Right atrium auricular region (tissue), 2 donors: ENCODE data around the gene SNCB. TPM values are rescaled to one million over a fixed set of nuclear protein-coding genes. Genes with fewer than 3 reads are reported as not detected.

ENCODE experiments used
- DNase-seq: peaks from one replicate; pipeline ENCODE4 v3.0.0-alpha.2; 2019; ENCODE audit warnings: low spot score
- H3K27ac ChIP-seq, 2 donors: fragments of 200-600 bp; sonication (generic); 1 replicate in 1 of 2; 2 replicates in 1 of 2; pipeline ENCODE4 v1.5.1; 2016 to 2019
- H3K27me3 ChIP-seq, 2 donors: fragments of 200-600 bp; sonication (generic); one replicate each; pipeline versions ENCODE4 v1.5.1 to v1.6.0; 2017 to 2019
- H3K36me3 ChIP-seq: fragments of 200-600 bp; sonication (generic); one replicate; pipeline ENCODE4 v1.5.1; 2016
- H3K4me1 ChIP-seq, 2 donors: fragments of 200-600 bp; sonication (generic); one replicate each; pipeline versions ENCODE4 v1.5.1 to v1.6.0; 2017 to 2019
- H3K4me3 ChIP-seq, 2 donors: fragments of 200-600 bp; sonication (generic); 1 replicate in 1 of 2; 2 replicates in 1 of 2; pipeline ENCODE4 v1.5.1; 2017 to 2019; ENCODE audit warnings: mild to moderate bottlenecking in 1 of 2, moderate library complexity in 1 of 2
- H3K9me3 ChIP-seq, 2 donors: fragments of 200-600 bp; sonication (generic); one replicate each; pipeline ENCODE4 v1.5.1; 2019
- total RNA-seq, 2 donors: library from RNA; depleted of rRNA; stranded (reverse); fragments of >200 nt; gene quantifications; one replicate each; pipeline ENCODE4 v1.1.0, GENCODE V29; 2016
- TF ChIP-seq, protein P1 (sequence below), 2 donors: fragments of 200-600 bp; sonication (generic); IDR thresholded peaks; one replicate each; pipeline ENCODE4 v1.5.1; 2019; ENCODE audit warnings: antibody characterized with exemption in 2 of 2

The SNCB gene
- total RNA-seq, 2 donors from 2014 or later, result 0.67 TPM; not detected in 1

DNA sequence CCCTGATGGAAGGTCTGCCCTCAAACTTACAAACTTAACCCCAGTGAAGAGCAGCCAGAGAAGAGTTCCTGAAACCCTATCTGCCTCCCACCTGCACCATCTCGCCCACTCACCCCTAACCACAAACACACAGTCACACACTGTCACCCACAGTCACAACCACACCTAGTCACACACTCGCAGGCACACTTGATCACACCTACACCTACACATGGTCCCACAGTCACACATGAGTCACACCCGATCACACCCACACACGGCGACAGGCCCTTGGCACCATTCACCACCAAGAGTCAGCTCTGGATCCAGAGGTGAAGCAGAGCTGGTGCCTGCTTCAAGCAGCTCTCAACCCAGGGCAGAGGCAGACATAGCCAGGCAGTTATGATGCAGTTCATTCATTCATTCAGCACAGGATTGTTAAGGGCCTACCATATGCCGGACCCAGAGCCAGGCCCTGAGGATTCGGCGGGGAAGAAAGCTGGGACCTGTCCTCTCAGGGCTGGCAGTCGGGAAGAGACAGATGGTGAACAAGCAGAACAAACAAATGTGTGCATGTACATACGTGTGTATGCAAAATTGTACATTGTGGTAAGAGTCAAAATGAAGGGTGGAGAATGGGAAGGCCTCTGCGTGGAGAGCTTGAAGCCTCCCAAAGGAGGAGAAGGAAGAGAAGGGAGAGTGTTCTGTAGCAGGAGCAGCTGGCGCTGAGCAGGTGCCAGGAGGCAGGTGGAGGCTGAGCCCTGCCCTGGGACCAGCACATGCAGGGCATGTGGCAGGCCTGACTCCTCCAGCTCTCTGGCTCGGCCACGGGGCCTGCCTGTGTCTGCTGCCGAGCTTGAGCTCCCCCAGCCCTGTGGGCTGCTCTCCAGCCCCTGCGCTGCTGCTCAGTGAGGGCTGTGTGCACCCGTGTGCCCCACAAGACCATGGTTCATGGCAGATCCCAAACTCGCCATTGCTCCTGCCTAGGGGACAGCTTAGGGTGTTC is 23.4 kb upstream of the SNCB start:
- peaks cover 24% of the 10 kb centered on the region for H3K36me3 ChIP-seq
- H3K4me1 ChIP-seq, result peaks cover 0 to 11% of the 10 kb centered on the region in 2 donors
- TF ChIP-seq, protein P1, sequence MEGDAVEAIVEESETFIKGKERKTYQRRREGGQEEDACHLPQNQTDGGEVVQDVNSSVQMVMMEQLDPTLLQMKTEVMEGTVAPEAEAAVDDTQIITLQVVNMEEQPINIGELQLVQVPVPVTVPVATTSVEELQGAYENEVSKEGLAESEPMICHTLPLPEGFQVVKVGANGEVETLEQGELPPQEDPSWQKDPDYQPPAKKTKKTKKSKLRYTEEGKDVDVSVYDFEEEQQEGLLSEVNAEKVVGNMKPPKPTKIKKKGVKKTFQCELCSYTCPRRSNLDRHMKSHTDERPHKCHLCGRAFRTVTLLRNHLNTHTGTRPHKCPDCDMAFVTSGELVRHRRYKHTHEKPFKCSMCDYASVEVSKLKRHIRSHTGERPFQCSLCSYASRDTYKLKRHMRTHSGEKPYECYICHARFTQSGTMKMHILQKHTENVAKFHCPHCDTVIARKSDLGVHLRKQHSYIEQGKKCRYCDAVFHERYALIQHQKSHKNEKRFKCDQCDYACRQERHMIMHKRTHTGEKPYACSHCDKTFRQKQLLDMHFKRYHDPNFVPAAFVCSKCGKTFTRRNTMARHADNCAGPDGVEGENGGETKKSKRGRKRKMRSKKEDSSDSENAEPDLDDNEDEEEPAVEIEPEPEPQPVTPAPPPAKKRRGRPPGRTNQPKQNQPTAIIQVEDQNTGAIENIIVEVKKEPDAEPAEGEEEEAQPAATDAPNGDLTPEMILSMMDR (IDR thresholded peaks at IDR 0.05), result no peak
- H3K9me3 ChIP-seq, result no peaks in the 10 kb centered on the region
- no peak for DNase-seq
- H3K27ac ChIP-seq, result no peak overlapping the region
- no peak overlapping the region for H3K4me3 ChIP-seq
- no peaks in the 10 kb centered on the region for H3K27me3 ChIP-seq

DNA sequence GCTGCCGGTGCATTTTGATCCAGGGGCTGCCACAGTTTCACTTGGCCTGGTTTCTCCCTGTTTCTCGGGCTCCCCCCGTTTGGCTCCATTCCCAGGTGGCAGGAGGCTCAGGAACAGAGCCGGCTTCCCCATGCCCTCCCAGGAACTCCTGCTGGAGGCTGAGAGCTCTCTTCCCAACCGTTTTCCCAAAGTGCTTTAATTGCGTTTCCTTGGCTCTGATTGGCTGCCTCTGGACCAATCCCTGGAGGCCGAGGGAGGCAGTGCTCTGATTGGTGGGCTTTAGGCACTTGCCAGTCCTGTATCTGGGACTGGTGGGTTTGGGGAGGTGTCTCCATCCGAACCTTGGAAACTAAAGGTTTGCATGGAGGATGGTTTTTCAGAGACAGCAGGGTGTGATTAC is 21.8 kb upstream of the SNCB start:
- H3K9me3 ChIP-seq, result no peaks in the 10 kb centered on the region
- DNase-seq, result no peak
- TF ChIP-seq, protein P1 (IDR thresholded peaks at IDR 0.05), result no peak
- H3K4me3 ChIP-seq, result no peak overlapping the region
- H3K4me1 ChIP-seq, result peaks cover 0 to 16% of the 10 kb centered on the region in 2 donors
- H3K36me3 ChIP-seq, result peaks cover 23% of the 10 kb centered on the region
- no peak overlapping the region for H3K27ac ChIP-seq
- no peaks in the 10 kb centered on the region for H3K27me3 ChIP-seq

DNA sequence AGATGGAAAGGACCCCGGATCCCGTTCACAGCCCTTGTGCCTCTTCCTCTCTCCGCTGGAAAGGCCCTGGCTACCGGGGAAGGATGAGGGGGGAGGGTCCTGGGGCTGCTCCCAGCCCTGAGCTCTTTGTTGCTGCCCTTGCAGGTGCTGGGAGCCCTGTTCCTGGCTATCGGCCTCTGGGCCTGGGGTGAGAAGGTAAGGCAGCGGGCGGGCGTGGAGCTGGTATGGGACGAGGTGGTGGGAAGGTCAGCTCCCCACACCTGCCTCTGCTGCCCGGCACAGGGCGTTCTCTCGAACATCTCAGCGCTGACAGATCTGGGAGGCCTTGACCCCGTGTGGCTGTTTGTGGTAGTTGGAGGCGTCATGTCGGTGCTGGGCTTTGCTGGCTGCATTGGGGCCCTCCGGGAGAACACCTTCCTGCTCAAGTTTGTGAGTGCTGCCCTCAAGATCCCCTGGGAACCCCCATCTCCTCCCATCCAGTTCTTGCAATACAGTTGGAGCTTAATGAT is 21.2 kb upstream of the SNCB start:
- no peak for DNase-seq
- peaks cover 17% of the 10 kb centered on the region for H3K36me3 ChIP-seq
- no peak overlapping the region for H3K27ac ChIP-seq
- no peak overlapping the region for H3K4me3 ChIP-seq
- H3K27me3 ChIP-seq, result no peaks in the 10 kb centered on the region
- no peaks in the 10 kb centered on the region for H3K9me3 ChIP-seq
- TF ChIP-seq, protein P1 (IDR thresholded peaks at IDR 0.05), result no peak
- H3K4me1 ChIP-seq, result peaks cover 0 to 20% of the 10 kb centered on the region in 2 donors

DNA sequence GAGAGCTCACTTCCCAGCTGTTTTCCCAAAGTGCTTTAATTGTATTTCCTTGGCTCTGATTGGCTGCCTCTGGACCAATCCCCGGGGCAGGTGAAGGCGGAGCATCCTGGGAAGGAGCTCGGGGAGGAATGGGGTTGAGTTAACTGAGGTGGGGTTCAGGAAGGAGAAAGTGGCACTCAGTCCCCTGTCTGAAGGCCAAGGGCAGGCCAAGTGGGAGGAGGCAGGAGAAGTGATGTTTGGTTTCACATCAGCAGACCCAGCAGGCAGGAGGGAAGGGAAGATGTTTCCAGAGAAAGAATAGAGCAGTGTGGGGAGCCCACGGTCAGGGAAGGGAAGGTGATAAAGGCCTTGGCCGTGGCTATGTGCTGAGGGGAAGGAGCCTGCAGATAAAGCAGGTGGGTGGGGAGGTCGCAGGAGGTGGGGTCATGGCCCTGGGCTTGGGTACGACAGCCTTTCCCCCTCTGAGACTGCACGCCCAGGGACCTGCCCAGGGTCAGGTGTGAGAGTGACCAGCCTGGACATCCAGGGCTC is 20.1 kb upstream of the SNCB start:
- TF ChIP-seq, protein P1 (IDR thresholded peaks at IDR 0.05), result no peak
- DNase-seq, result no peak
- H3K27me3 ChIP-seq, result no peaks in the 10 kb centered on the region
- H3K36me3 ChIP-seq, result peaks cover 17% of the 10 kb centered on the region
- no peaks in the 10 kb centered on the region for H3K9me3 ChIP-seq
- no peak overlapping the region for H3K4me3 ChIP-seq
- no peak overlapping the region for H3K27ac ChIP-seq
- H3K4me1 ChIP-seq, result peaks cover 0 to 21% of the 10 kb centered on the region in 2 donors

DNA sequence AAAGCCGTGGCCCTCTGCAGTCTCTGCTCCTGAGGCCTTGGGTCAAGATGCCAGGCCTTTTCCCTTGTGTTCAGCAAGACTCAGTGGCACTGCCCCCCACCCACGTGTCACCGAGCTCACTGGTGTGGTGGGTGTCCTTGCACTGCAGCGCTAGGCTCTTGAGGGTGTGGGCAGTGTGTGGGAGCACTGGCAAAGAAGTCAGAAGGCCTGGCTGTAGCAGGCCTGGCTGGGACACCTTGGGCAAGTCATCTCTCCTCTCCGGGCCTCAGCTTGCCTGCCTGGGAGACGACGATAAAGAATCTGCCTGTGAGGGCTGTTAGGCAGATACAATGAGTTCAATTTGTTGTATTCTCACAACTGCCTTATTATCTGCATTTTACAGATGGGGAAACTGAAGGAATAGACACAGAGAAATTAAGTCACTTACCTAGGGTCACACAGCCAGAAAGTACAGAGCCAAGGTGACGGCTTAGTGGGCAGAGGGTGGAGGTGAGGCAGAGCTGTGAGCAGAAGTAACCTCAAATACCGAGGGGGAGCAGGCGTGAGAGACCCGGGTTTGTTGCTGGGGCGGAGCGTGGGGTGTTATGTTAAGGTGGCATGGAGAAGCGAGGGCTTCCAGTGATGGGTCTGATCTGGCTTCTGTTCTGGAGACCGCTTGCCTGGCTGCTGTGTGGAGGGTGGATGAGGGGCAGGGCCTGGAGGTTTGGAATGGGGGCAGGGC is 18.3 kb upstream of the SNCB start:
- TF ChIP-seq, protein P1 (IDR thresholded peaks at IDR 0.05), result no peak
- Histone ChIP-seq H3K4me1 (peaks cover 0 to 21% of the 10 kb centered on the region in 2 donors), H3K27ac (peak overlapping the region; percentile 73 to 78), H3K36me3 (peaks cover 10% of the 10 kb centered on the region), H3K9me3 (no peaks in the 10 kb centered on the region), H3K4me3 (peak overlapping the region; percentile 72 to 74), H3K27me3 (no peaks in the 10 kb centered on the region)
- DNase-seq, result no peak
